Prostate gland (tissue), 2 donors: ENCODE measurements around the gene DEK. TPM values are rescaled to one million over a fixed set of nuclear protein-coding genes. Genes with fewer than 3 reads are reported as not detected.

ENCODE experiments used
- DNase-seq: peaks from one replicate; pipeline ENCODE4 v3.0.0-alpha.2; 2019; ENCODE audit warnings: low spot score
- H3K27ac ChIP-seq, 2 donors: fragments of 200-600 bp; sonication (generic); 2 replicates each; pipeline ENCODE4 v1.5.1; 2017 to 2019
- H3K27me3 ChIP-seq: fragments of 200-600 bp; sonication (generic); replicated peaks from 2 replicates; pipeline ENCODE4 v1.5.1; 2019; ENCODE audit not compliant: insufficient read depth
- H3K36me3 ChIP-seq, 2 donors: fragments of 200-600 bp; sonication (generic); 1 replicate in 1 of 2; 2 replicates in 1 of 2; pipeline versions ENCODE4 v1.5.1 to v1.8.1; 2017 to 2019
- H3K4me1 ChIP-seq: fragments of 200-600 bp; sonication (generic); replicated peaks from 2 replicates; pipeline ENCODE4 v1.5.1; 2019
- H3K4me3 ChIP-seq, 2 donors: fragments of 200-600 bp; sonication (generic); 2 replicates each; pipeline ENCODE4 v1.5.1; 2017 to 2019
- H3K9me3 ChIP-seq: fragments of 200-600 bp; sonication (generic); 2 replicates; pipeline ENCODE4 v1.5.1; 2017
- POLR2A ChIP-seq: fragments of 450-650 bp; IDR thresholded peaks from one replicate; pipeline ENCODE4 v1.6.1; 2016; ENCODE audit warnings: antibody characterized with exemption, mild to moderate bottlenecking
- POLR2AphosphoS5 ChIP-seq: sonication (generic); formaldehyde crosslinking; IDR thresholded peaks from one replicate; pipeline ENCODE4 v1.6.1; 2017; ENCODE audit warnings: antibody characterized with exemption
- WGBS: methylation state at CpG from one replicate; pipeline ENCODE4 v1.1.5; 2018; 5-methylcytosine and 5-hydroxymethylcytosine counted together
- intact Hi-C: fragments of 100-400 bp; cut with DNase I; formaldehyde crosslinking; loops from one replicate; pipeline ENCODE4 v1.14.2; 2022
- total RNA-seq, 2 donors: library from RNA; depleted of rRNA; stranded (reverse); fragments of >200 nt; gene quantifications; one replicate each; pipeline ENCODE4 v1.1.0, GENCODE V29; 2016
- TF ChIP-seq, protein P1 (sequence below), 4 experiments: fragments of 200-600 bp in 2 of 4; fragments of 450-650 bp in 2 of 4; sonication (generic) in 2 of 4; IDR thresholded peaks; 1 replicate in 3 of 4; 2 replicates in 1 of 4; pipeline ENCODE4 v1.5.1; 2016 to 2019; ENCODE audit warnings: antibody characterized with exemption in 4 of 4, mild to moderate bottlenecking in 2 of 4, moderate library complexity in 2 of 4

The DEK gene
- total RNA-seq, 2 donors from 2014 or later, result 74.1 to 133 TPM

DNA sequence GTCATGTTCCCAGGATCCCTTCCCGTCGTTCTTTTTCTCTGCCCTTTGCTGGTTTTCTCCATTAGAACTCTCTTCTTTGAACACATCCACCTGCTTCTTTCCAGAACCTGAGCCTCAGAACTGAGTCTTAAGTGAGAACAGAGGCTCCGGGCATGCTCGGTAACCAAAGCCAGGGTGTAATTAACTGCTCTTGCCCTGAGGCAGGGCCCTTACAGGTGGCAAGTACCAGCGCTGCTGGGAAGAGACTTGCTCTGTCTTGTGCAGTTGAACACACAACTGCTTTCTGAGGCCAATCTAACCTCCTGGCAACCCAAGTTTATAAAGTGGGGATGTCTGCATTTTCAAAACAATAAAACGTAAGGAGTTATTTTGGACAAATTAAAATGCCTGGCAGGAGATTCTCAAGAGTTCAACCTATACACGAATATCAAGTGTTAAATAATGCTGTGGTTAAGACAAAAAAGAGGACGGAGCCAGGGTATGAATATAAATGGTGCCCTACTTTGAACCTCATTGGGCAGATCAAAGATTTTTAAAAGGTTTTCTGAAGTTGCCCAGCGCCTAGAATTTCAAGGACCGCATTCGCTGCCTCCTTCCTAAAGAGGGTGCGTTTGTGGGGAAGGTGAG lies 12.4 kb upstream of the DEK start:
- Histone ChIP-seq H3K9me3 (no peaks in the 10 kb centered on the region), H3K36me3 (no peaks in the 10 kb centered on the region), H3K4me1 (no peaks in the 10 kb centered on the region), H3K4me3 (peak overlapping the region; percentile 28 to 40), H3K27ac (no peak overlapping the region), H3K27me3 (no peaks in the 10 kb centered on the region)
- intact Hi-C loops, result no loop called here
- TF ChIP-seq POLR2A, result no peak
- no peak for TF ChIP-seq POLR2AphosphoS5
- TF ChIP-seq, protein P1, sequence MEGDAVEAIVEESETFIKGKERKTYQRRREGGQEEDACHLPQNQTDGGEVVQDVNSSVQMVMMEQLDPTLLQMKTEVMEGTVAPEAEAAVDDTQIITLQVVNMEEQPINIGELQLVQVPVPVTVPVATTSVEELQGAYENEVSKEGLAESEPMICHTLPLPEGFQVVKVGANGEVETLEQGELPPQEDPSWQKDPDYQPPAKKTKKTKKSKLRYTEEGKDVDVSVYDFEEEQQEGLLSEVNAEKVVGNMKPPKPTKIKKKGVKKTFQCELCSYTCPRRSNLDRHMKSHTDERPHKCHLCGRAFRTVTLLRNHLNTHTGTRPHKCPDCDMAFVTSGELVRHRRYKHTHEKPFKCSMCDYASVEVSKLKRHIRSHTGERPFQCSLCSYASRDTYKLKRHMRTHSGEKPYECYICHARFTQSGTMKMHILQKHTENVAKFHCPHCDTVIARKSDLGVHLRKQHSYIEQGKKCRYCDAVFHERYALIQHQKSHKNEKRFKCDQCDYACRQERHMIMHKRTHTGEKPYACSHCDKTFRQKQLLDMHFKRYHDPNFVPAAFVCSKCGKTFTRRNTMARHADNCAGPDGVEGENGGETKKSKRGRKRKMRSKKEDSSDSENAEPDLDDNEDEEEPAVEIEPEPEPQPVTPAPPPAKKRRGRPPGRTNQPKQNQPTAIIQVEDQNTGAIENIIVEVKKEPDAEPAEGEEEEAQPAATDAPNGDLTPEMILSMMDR (IDR thresholded peaks at IDR 0.05), result no peak
- DNase-seq, result no peak
- WGBS, result 15% methylated on average over 12 of the region's 12 CpGs

DNA sequence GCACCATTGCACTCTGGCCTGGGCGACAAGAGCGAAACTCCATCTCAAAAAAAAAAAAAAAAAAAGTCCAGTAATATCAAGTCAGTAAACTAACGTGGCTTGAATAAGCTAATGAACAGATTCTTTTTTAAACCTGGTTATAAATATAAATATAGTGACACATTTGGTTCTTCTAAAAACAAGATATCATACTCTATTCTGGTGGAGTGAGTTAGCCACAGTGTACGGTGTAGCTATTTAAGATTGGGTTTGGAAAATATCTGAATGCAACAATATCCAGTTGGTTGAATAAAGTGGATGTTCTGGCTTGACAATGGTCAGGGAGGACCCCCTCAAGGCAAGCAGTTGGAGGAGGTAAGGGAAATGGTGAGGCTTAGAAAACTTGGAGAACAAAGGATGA lies 5.9 kb upstream of the DEK start:
- Histone ChIP-seq H3K36me3 (no peaks in the 10 kb centered on the region), H3K4me3 (no peak overlapping the region), H3K27me3 (no peaks in the 10 kb centered on the region), H3K27ac (no peak overlapping the region), H3K9me3 (no peaks in the 10 kb centered on the region), H3K4me1 (no peaks in the 10 kb centered on the region)
- intact Hi-C loops, result no loop called here
- no peak for DNase-seq
- WGBS, result 87% methylated on average over 4 of the region's 4 CpGs
- TF ChIP-seq, protein P1 (IDR thresholded peaks at IDR 0.05), result no peak
- TF ChIP-seq POLR2AphosphoS5 (no peak), POLR2A (no peak)

DNA sequence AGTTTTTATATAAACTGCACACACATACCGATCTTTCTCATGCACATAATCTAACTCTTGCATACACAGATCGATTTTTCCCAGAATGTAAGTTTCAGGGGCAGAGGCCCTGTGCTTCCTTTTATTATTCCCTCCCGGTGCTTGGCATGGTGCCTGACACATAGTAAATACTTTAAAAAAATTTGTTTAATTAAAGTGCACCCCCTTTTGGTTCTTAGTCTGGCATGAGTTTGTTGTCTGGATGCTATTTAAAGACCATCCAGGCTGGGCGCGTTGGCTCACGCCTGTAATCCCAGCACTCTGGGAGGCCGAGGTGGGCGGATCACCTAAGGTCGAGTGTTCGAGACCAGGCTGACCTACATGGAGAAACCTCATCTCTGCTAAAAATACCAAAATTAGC lies 5.4 kb upstream of the DEK start:
- no peak overlapping the region for H3K27ac ChIP-seq
- WGBS, result 41% methylated on average over 10 of the region's 10 CpGs
- no peak for TF ChIP-seq POLR2A
- no peak for TF ChIP-seq POLR2AphosphoS5
- TF ChIP-seq, protein P1 (IDR thresholded peaks at IDR 0.05), result no peak
- no peaks in the 10 kb centered on the region for H3K4me1 ChIP-seq
- no peak for DNase-seq
- no peak overlapping the region for H3K4me3 ChIP-seq
- H3K9me3 ChIP-seq, result no peaks in the 10 kb centered on the region
- intact Hi-C loops, result no loop called here
- no peaks in the 10 kb centered on the region for H3K27me3 ChIP-seq
- H3K36me3 ChIP-seq, result no peaks in the 10 kb centered on the region

DNA sequence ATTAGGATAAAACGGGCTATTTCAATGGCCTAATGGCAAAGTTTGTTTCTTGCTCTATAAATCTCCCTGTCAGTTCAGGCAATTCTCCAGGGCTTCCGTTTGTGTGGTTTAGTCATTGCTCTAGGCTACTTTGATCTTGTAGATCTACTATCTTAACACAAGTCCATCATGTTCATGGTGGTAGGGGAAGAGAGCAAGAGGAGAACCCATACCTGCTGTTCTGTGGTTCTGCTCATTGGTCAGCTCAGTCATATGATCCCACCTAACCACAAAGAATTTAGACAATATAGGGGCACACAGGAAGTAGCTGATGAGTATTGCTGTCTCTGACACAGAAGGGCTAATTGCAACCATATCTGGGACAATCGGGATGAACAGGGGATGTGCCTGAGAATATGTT lies 4.9 kb upstream of the DEK start:
- intact Hi-C loops, result no loop called here
- WGBS, result 9% methylated on average over 3 of the region's 3 CpGs

DNA sequence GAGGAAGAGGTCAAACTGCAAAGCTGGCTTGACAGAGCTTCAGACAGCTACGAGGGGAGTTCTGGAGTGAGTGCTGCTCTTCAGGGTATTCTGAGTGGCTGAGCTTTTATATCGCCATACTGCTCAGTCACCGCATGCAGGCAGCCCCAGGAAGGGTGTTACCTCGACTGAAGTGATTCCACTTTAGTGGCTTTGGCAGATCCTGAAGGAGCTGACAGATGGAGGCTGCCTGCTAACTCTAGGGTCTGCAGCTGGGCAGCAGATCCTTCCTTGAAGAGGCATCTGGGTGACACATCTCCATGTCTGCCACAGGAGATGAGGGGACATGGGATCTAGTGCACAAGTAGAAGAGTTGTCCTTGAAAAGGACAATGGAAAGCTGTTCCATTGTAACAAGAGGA lies 3.7 kb upstream of the DEK start:
- 88% methylated on average over 4 of the region's 4 CpGs for WGBS
- no peaks in the 10 kb centered on the region for H3K9me3 ChIP-seq

More for the DNA sequence above, 4.9 kb upstream of the DEK start:
- H3K27me3 ChIP-seq, result no peaks in the 10 kb centered on the region
- DNase-seq, result no peak
- H3K4me1 ChIP-seq, result no peaks in the 10 kb centered on the region
- no peak overlapping the region for H3K4me3 ChIP-seq
- no peak for TF ChIP-seq POLR2A
- TF ChIP-seq, protein P1 (IDR thresholded peaks at IDR 0.05), result no peak
- TF ChIP-seq POLR2AphosphoS5, result peak; percentile 45
- H3K27ac ChIP-seq, result no peak overlapping the region
- no peaks in the 10 kb centered on the region for H3K36me3 ChIP-seq
- H3K9me3 ChIP-seq, result no peaks in the 10 kb centered on the region

More for the DNA sequence above, 3.7 kb upstream of the DEK start:
- Histone ChIP-seq H3K4me3 (no peak overlapping the region), H3K36me3 (no peaks in the 10 kb centered on the region), H3K27me3 (no peaks in the 10 kb centered on the region), H3K27ac (no peak overlapping the region), H3K4me1 (no peaks in the 10 kb centered on the region)
- intact Hi-C loops, result no loop called here
- TF ChIP-seq POLR2AphosphoS5, result no peak
- no peak for TF ChIP-seq POLR2A
- TF ChIP-seq, protein P1 (IDR thresholded peaks at IDR 0.05), result no peak
- DNase-seq, result no peak
